Dermis blood vessel endothelial cell (primary cell): ENCODE results near the gene KLHDC10. TPM values are rescaled to one million over a fixed set of nuclear protein-coding genes. Genes with fewer than 3 reads are reported as not detected.
"Not testable (repeated sequence)": the region's sequence is repeated elsewhere in the genome, so short reads cannot be mapped to it uniquely, and the experiment has no call there.

ENCODE experiments used
- DNase-seq: peaks from one replicate; pipeline ENCODE4 v3.0.0; 2010
- total RNA-seq: library from RNA; depleted of rRNA; stranded (reverse); fragments of >200 nt; gene quantifications from 2 replicates; pipeline ENCODE4 v1.2.3, GENCODE V29; 2014

The KLHDC10 gene
- total RNA-seq, 1 donor from 2014 or later, result 26.9 TPM

DNA sequence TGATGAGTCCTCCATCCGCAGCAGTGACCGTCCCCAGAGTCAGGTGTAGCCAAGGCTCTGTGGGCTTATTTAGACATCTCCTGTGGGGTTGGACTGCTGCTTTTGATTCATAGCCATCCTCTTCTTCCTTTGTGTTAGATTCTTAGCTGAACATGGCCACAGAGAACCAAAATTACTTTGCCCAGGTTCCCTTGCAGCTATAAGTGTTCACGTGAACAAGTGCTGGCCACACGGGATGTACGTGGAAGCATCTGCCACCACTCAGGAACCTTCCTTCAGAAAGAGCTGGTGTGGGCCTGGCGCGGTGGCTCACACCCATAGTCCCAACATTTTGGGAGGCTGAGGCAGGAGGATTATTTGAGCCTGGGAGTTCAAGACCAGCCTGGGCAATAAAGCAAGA, 85.8 kb downstream of the KLHDC10 start:
- no peak for DNase-seq

DNA sequence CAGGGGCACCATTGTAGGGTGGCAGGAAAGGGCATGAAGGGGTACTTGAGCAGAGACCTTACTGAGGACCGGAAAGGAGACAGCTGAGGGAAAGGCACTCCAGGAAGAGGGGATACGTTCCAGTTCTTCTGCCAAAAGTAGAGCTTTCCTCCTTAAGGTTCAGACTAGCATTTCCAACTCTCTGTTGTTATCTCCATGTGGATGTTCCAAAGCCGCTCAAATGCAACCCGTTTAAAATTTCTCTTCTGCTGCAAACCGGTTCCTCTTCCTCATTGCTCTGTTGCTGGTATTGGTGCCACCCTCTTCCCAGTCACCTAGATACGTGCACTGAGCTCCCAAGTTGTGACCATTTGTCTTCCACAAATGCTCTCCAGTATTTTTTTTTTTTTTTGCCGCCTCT, 87.4 kb downstream of the KLHDC10 start:
- DNase-seq, result no peak

DNA sequence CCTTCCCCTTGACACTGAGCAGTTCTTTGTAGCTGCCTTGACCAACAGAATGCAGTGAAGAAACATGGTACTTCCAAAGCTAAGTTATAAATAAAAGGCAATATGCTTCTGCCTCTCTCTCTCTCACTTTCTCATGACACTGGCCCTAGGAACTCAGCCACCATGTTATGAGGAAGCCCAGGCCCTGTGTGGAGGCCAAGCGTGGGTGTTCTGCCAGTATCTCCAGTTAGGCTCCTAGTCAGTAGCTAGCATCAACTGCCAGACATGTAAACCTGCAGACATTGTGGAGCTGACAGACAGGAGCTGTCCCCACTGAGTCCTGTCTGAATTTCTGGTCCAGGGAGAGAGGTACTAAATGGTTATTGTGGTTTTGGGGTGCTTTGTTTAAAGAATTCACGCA, 89.7 kb downstream of the KLHDC10 start:
- no peak for DNase-seq

DNA sequence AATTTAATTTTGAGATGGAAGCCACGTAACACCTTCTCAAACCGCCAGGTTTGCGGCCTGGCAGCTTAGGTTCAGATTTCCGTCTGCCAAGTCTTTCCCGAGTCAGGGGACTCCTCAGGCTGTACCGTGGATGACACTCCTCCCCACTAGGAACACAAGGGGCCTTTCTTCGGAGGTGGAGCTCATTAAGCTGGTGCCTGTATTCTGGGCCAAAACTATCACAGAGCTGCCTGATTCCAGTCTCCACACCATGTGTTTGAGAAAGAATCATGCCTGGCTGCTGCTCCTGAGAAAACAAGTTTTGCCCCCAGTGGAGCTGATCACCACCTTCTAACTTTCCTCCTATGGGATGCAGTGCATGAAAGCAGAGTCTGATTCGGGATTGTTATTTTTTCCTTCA, 90.1 kb downstream of the KLHDC10 start:
- DNase-seq, result no peak

DNA sequence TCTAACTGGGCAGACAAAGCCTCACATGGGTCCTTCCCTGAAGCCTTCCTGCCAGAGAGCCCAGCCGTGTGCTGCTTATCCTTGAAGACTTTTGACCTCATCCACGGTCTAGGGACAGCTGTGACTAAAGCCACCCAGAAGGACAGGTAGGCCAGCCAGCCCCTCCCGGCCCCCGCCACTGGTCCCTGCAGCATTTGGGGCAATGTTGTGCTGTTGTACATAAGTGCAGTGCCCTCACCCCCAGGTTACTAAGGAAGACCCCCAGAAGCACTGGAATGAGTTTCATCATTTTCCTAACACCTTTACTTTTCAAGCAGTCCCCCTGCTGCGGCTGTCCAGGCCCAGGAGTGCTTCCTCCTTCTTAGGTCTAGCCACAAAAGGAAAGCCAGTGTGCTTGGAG, 91.9 kb downstream of the KLHDC10 start:
- DNase-seq, result no peak

DNA sequence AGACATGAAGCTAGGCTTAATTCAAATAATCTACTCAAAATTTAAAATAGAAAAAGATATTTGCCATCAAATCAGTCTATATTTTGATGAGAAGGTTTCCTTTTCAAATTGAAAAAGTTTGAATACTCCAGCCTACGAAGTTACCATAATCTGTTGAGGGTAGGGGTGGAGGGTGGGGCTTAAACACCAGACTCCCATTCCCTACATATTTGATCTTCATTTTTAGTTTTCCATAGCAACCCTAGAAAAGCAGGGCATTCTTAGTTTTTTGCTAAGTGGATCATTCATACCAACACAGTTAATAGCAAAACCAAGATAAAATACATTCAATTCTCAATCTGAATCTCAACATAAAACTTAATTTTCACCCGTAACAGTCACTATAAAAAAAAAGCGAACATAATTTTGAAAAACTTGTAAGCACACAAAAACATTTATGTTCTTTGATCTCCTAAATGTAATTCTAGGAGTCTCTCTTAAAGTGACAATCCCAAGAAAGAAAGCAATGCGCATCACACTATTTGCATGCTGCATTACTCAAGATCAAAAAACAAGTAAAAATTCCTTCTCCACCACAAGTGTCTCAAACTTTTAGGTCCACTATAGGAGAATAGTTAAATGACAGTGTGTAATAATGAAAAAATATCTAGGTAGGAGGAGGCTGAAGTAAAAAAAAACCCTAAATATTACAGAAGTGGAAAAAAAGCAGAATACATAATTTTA, 104.1 kb downstream of the KLHDC10 start:
- DNase-seq, result no peak

DNA sequence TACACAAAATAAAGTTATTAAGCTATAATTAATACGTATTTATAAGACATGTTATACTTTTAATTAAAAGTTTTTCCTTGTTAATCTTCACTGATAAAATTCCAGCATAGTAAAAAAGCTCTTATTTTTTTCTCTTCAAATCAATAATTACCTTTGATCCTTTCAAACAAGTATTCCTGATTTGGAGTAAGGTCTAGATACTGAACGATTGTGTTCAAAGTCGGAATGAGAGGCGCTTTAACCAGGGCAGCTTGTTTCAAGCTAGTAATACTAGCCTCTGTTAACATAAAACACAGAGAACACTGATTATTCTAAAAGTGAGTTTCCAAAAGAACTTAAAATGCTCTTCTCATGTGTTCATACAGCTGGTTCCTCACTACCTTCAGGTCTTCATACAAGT, 107.9 kb downstream of the KLHDC10 start:
- DNase-seq, result no peak

DNA sequence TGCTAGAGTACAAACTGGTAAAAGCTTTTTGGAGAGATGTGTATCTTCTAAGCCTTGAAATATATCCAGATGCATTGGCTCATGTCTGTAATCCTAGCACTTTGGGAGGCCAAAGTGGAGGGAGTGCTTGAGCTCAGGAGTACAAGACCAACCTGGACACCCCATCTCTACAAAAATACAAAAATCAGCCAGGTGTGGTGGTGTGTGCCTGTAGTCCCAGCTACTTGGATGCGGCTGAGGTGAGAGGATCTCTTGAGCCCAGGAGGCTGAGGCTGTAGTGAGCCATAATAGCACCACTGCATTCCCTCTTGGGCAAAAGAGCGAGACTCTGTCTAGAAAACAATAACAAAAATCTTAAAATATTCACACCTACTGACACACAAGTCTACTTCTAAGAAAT, 109.3 kb downstream of the KLHDC10 start:
- DNase-seq, result no peak

DNA sequence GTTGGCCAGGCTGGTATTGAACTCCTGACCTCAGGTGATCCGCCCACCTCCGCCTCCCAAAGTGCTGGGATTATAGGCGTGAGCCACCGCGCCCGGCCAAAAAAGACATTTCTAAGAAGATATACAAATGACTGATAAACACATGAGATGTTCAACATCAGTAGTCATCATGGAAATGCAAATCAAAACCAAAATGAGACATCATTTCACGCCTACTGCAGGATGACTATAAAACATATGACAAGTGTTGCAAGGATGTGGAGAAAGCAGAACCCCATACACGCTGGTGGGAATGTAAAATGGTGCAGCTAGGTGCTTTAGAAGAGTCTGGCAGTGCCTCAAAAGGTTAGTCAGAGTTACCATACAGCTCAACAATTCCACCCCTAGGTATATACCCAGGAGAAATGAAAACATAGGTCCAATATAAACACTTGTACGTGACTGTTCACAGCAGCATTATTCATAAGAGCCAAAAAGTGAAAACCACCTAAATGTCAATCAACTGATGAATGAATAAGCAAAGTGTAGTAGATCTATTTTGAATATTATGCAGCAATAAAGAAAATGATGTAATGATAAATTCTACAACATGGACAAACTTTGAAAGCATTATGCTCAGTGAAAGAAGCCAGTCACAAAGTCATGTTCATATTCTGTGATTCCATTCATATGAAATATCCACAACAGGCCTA, 110.4 kb downstream of the KLHDC10 start:
- DNase-seq, result no peak

DNA sequence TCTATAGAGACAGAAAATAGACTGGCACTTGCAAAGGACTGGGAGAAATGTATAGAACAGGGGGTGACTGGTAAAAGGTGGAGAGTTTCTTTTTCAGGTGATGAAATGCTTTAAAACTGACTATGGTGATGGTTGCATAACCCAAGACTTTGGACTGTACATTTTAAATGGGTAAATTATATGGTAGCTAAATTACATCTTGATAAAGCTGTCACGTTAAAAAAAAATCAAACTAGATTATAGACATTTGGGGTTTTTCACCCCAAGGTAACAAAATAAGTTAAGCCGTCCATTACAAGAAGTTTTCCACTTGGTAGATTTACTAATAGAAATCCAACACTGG, 110.9 kb downstream of the KLHDC10 start:
- no peak for DNase-seq

DNA sequence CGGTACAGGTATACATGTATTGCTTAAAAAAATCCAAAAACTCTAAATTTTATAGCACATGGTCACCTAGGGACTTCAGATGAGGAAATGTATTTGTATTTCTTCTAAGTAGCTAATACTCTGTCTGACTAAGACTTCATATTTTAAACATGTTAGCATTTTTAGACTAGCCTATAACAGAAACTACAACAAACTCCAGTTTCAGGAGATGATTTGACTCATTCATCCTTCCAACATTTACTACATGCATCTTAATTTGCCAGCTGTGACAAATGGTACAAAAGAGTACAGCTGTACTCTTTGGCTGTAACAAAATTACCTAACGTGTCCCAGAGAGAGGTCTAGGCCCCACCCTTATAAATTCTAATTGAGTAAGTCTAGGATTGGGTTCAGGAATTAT, 112.7 kb downstream of the KLHDC10 start:
- DNase-seq, result no peak

DNA sequence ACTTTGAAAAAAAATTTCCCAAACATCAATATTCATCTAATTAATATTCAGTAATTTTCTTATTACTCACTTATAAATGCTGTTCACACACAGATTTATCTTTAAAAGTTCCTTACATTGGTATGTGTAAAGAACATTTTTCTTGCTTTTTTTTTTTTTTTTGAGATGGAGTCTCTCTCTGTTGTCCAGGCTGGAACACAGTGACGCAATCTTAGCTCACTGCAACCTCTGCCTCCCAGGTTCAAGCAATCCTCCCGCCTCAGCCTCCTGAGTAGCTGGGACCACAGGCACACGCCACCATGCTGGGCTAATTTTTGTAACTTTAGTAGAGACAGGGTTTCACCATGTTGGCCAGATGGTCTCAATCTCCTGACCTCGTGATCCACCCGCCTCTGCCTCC, 114.0 kb downstream of the KLHDC10 start:
- not testable (repeated sequence) for DNase-seq

Other genes starting within 250 kb of the KLHDC10 start
- gene UBE2H, start 117.6 kb upstream of the KLHDC10 start, total RNA-seq, result 71.5 and 87.2 TPM in 2 replicates
- gene ZC3HC1, start 19.2 kb upstream of the KLHDC10 start, total RNA-seq, result 20.6 and 23.8 TPM in 2 replicates
- gene TMEM209, start 134.9 kb downstream of the KLHDC10 start, total RNA-seq, result 4.6 and 10.4 TPM in 2 replicates
- gene SSMEM1, start 137.3 kb downstream of the KLHDC10 start, total RNA-seq, result not detected in 2 replicates
- gene CPA2, start 196.3 kb downstream of the KLHDC10 start, total RNA-seq, result not detected in 2 replicates
- 0.17 and 0.74 TPM in 2 replicates for gene CPA4, start 222.6 kb downstream of the KLHDC10 start, total RNA-seq